ENCODE measurements around the gene ATP2B2.

DNA sequence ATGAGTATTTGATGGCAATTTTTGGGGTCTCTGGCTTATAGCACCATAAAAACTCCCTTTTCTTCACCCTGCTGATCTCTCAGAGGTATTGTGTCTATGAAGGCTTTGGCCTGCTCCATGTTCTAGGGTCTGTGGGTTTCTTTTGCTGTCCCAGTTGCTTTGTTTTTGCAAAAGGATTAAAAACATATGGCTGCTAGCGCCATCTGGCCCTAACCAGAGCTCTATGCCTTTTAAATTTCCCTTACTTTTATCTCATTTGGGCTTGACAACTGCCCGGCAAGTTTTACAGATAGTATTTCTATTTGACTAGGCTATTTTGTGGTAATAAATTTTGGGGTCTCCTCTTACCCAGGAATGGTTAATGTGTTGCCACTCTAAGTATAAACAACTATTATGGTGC lies 206.2 kb downstream of the ATP2B2 start:
- no peak for TF ChIP-seq POLR2A (IDR thresholded peaks at IDR 0.05)
- TF ChIP-seq, protein P1, sequence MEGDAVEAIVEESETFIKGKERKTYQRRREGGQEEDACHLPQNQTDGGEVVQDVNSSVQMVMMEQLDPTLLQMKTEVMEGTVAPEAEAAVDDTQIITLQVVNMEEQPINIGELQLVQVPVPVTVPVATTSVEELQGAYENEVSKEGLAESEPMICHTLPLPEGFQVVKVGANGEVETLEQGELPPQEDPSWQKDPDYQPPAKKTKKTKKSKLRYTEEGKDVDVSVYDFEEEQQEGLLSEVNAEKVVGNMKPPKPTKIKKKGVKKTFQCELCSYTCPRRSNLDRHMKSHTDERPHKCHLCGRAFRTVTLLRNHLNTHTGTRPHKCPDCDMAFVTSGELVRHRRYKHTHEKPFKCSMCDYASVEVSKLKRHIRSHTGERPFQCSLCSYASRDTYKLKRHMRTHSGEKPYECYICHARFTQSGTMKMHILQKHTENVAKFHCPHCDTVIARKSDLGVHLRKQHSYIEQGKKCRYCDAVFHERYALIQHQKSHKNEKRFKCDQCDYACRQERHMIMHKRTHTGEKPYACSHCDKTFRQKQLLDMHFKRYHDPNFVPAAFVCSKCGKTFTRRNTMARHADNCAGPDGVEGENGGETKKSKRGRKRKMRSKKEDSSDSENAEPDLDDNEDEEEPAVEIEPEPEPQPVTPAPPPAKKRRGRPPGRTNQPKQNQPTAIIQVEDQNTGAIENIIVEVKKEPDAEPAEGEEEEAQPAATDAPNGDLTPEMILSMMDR (IDR thresholded peaks at IDR 0.05) = no peak
- TF ChIP-seq POLR2AphosphoS5 (IDR thresholded peaks at IDR 0.05) = no peak
